HCT116 (cell line): Measurements from ENCODE around the gene BMP2K. TPM values are rescaled to one million over a fixed set of nuclear protein-coding genes. Genes with fewer than 3 reads are reported as not detected.

Source experiments
- ATAC-seq: fragments of 200-7000 bp; cut with Tn5 transposase; 2 replicates; pipeline ENCODE4 v1.9.1; 2020; ENCODE audit warnings: mild to moderate bottlenecking, moderate library complexity
- BruUV-seq: library from RNA; stranded (reverse); fragments of 400-500 nt; replicated peaks from 2 replicates; lab custom pipeline; 2021; lab: Mats Ljungman, UMichigan
- CTCF ChIA-PET: fragments of 300-600 bp; sonication (Branson Sonifier 250); formaldehyde crosslinking; loops from one replicate; lab custom pipeline; 2021; ENCODE audit warnings: antibody characterized with exemption; lab: Charles Lee
- POLR2A ChIA-PET: fragments of 300-600, 350-600 bp; sonication (Branson Sonifier 250); formaldehyde crosslinking; loops from one replicate; lab custom pipeline; 2021; ENCODE audit warnings: antibody characterized with exemption; lab: Charles Lee
- RAD21 ChIA-PET, 2 experiments: fragments of 300-600 bp; sonication (Branson Sonifier 250); formaldehyde crosslinking; loops; one replicate each; lab custom pipeline; 2023; ENCODE audit warnings: low total read pairs in 2 of 2; ENCODE audit not compliant: uncharacterized antibody in 2 of 2, unreplicated experiment in 2 of 2, low non-redundant PET in 1 of 2; lab: Charles Lee
- DNase-seq: peaks from one replicate; pipeline ENCODE4 v3.0.0-alpha.2; 2010; ENCODE audit warnings: low read depth, low spot score
- H2AFZ ChIP-seq: fragments of 200-600 bp; shearing (Covaris generic), sonication (generic); 2 replicates; pipeline ENCODE4 v1.6.1; 2017; ENCODE audit warnings: low read depth, mixed run types, mixed read lengths, antibody characterized with exemption, low read length; ENCODE audit not compliant: poor library complexity, severe bottlenecking
- H3K27ac ChIP-seq: 2 replicates; pipeline ENCODE4 v1.5.1; 2012; ENCODE audit warnings: low read depth, low read length
- H3K27me3 ChIP-seq: fragments of 200-600 bp; sonication (generic); 2 replicates; pipeline ENCODE4 v1.6.1; 2016; ENCODE audit warnings: mixed run types, low read length, mixed read lengths; ENCODE audit not compliant: insufficient read depth
- H3K36me3 ChIP-seq, 2 experiments: fragments of 200-500 bp in 1 of 2; fragments of 200-600 bp in 1 of 2; sonication (Bioruptor generic) in 1 of 2; sonication (generic) in 1 of 2; 2 replicates each; pipeline versions ENCODE4 v1.5.1 to v1.6.1; 2014 to 2016; ENCODE audit warnings: low read length in 2 of 2, inconsistent platforms in 1 of 2, mixed read lengths in 1 of 2, mixed run types in 1 of 2; ENCODE audit not compliant: insufficient read depth in 2 of 2, control insufficient read depth in 1 of 2
- H3K4me1 ChIP-seq, 2 experiments: fragments of 200-600 bp in 1 of 2; sonication (generic) in 1 of 2; 2 replicates each; pipeline versions ENCODE4 v1.5.1 to v1.6.1; 2012 to 2017; ENCODE audit warnings: low read length in 2 of 2, inconsistent platforms in 1 of 2, mild to moderate bottlenecking in 1 of 2, mixed read lengths in 1 of 2, mixed run types in 1 of 2, moderate library complexity in 1 of 2; ENCODE audit not compliant: insufficient read depth in 2 of 2, control insufficient read depth in 1 of 2
- H3K4me2 ChIP-seq: fragments of 200-600 bp; sonication (generic); 2 replicates; pipeline ENCODE4 v1.6.1; 2017; ENCODE audit warnings: mixed run types, low read length, mixed read lengths
- H3K4me3 ChIP-seq, 2 experiments: fragments of 200-600 bp in 1 of 2; sonication (generic) in 1 of 2; replicated peaks in 1 of 2; 2 replicates each; pipeline ENCODE4 v1.5.1; 2011 to 2016; ENCODE audit warnings: low read length in 2 of 2, control low read depth in 1 of 2, low read depth in 1 of 2, mild to moderate bottlenecking in 1 of 2, mixed read lengths in 1 of 2, mixed run types in 1 of 2
- H3K79me2 ChIP-seq: fragments of 200-600 bp; sonication (generic); 2 replicates; pipeline ENCODE4 v1.6.1; 2017; ENCODE audit warnings: mild to moderate bottlenecking, mixed run types, low read length, moderate library complexity, mixed read lengths; ENCODE audit not compliant: insufficient read depth
- H3K9ac ChIP-seq: fragments of 200-600 bp; sonication (generic); 2 replicates; pipeline ENCODE4 v1.6.1; 2016; ENCODE audit warnings: low read length, mixed read lengths
- H3K9me2 ChIP-seq: fragments of 200-600 bp; sonication (generic), shearing (Covaris generic); 2 replicates; pipeline ENCODE4 v1.6.1; 2017; ENCODE audit warnings: mixed run types, mild to moderate bottlenecking, moderate library complexity; ENCODE audit not compliant: insufficient read depth
- H3K9me3 ChIP-seq, 2 experiments: fragments of 200-500 bp in 1 of 2; fragments of 200-600 bp in 1 of 2; sonication (Bioruptor generic) in 1 of 2; sonication (generic) in 1 of 2; 2 replicates each; pipeline ENCODE4 v1.6.1; 2014 to 2017; ENCODE audit warnings: low read length in 2 of 2, mixed read lengths in 2 of 2, inconsistent platforms in 1 of 2, low read depth in 1 of 2, mild to moderate bottlenecking in 1 of 2, mixed run types in 1 of 2, moderate library complexity in 1 of 2; ENCODE audit not compliant: control insufficient read depth in 1 of 2, insufficient read depth in 1 of 2
- H4K20me1 ChIP-seq: fragments of 200-600 bp; sonication (generic), shearing (Covaris generic); 2 replicates; pipeline ENCODE4 v1.6.1; 2017; ENCODE audit warnings: mixed run types, mild to moderate bottlenecking, moderate library complexity; ENCODE audit not compliant: insufficient read depth
- CBX3 ChIP-seq: IDR thresholded peaks from 2 replicates; pipeline ENCODE4 v1.6.1; 2012; ENCODE audit warnings: low read depth
- CEBPB ChIP-seq: IDR thresholded peaks from 2 replicates; pipeline ENCODE4 v1.6.1; 2012; ENCODE audit warnings: low read depth
- ELF1 ChIP-seq: IDR thresholded peaks from 2 replicates; pipeline ENCODE4 v1.6.1; 2012; ENCODE audit warnings: low read depth, borderline replicate concordance
- EZH2phosphoT487 ChIP-seq: fragments of 200-600 bp; IDR thresholded peaks from 2 replicates; pipeline ENCODE4 v1.6.1; 2018; ENCODE audit warnings: antibody characterized with exemption, borderline replicate concordance
- JUND ChIP-seq: IDR thresholded peaks from 2 replicates; pipeline ENCODE4 v1.6.1; 2012
- POLR2A ChIP-seq: IDR thresholded peaks from 2 replicates; pipeline ENCODE4 v1.7.0; 2011; ENCODE audit warnings: borderline replicate concordance; ENCODE audit not compliant: insufficient read depth, insufficient read length; ENCODE audit errors: extremely low read depth
- POLR2AphosphoS5 ChIP-seq: IDR thresholded peaks from 2 replicates; pipeline ENCODE4 v1.6.1; 2011; ENCODE audit warnings: mild to moderate bottlenecking, low read depth, low read length, moderate library complexity
- RAD21 ChIP-seq: IDR thresholded peaks from 2 replicates; pipeline ENCODE4 v1.6.1; 2012; ENCODE audit warnings: low read depth, mild to moderate bottlenecking
- SIN3A ChIP-seq: IDR thresholded peaks from 2 replicates; pipeline ENCODE4 v1.6.1; 2012; ENCODE audit warnings: low read depth
- SP1 ChIP-seq: IDR thresholded peaks from 2 replicates; pipeline ENCODE4 v1.6.1; 2012; ENCODE audit warnings: low read depth
- SRF ChIP-seq: IDR thresholded peaks from 2 replicates; pipeline ENCODE4 v1.6.1; 2012; ENCODE audit warnings: low read depth
- TCF7L2 ChIP-seq: IDR thresholded peaks from 2 replicates; pipeline ENCODE4 v1.7.0; 2011; ENCODE audit warnings: borderline replicate concordance, inconsistent platforms; ENCODE audit not compliant: insufficient read depth, insufficient read length; ENCODE audit errors: extremely low read depth
- ZFX ChIP-seq: fragments of 450-650 bp; IDR thresholded peaks from 2 replicates; pipeline ENCODE4 v1.6.1; 2017
- ZNF274 ChIP-seq: fragments of 200-500 bp; sonication (Bioruptor generic); IDR thresholded peaks from 2 replicates; pipeline ENCODE4 v1.6.1; 2014; ENCODE audit warnings: mild to moderate bottlenecking, low read depth, low read length, inconsistent platforms
- intact Hi-C: fragments of 100-400 bp; cut with micrococcal nuclease; formaldehyde crosslinking; loops from 2 replicates; pipeline ENCODE4 v1.10.0; 2022
- total RNA-seq: library from RNA; stranded (reverse); gene quantifications from one replicate; pipeline ENCODE4 v1.2.1, GENCODE V29; 2021; ENCODE audit not compliant: unreplicated experiment
- TF ChIP-seq, protein P1 (sequence below): IDR thresholded peaks from 2 replicates; pipeline ENCODE4 v1.6.1; 2011; ENCODE audit warnings: mild to moderate bottlenecking, low read length, moderate library complexity; ENCODE audit not compliant: insufficient replicate concordance; ENCODE audit errors: extremely low read depth
- TF ChIP-seq, protein P2 (sequence below), 3 experiments: fragments of 200-600 bp in 1 of 3; sonication (generic) in 1 of 3; IDR thresholded peaks in 2 of 3; conservative IDR thresholded peaks in 1 of 3; 2 replicates each; pipeline ENCODE4 v1.5.1; 2012 to 2017; ENCODE audit warnings: low read depth in 2 of 3, low read length in 2 of 3, antibody characterized with exemption in 1 of 3, borderline replicate concordance in 1 of 3, control low read depth in 1 of 3, mild to moderate bottlenecking in 1 of 3, mixed read lengths in 1 of 3, mixed run types in 1 of 3, moderate library complexity in 1 of 3; ENCODE audit not compliant: insufficient read depth in 1 of 3
- TF ChIP-seq, protein P3 (sequence below): IDR thresholded peaks from 2 replicates; pipeline ENCODE4 v1.6.1; 2012; ENCODE audit warnings: low read depth
- TF ChIP-seq, protein P4 (sequence below): IDR thresholded peaks from 2 replicates; pipeline ENCODE4 v1.6.1; 2012
- TF ChIP-seq, protein P5 (sequence below): IDR thresholded peaks from 2 replicates; pipeline ENCODE4 v1.6.1; 2012

Gene BMP2K
- total RNA-seq, 1 experiment from 2014 or later: 27.7 TPM

DNA sequence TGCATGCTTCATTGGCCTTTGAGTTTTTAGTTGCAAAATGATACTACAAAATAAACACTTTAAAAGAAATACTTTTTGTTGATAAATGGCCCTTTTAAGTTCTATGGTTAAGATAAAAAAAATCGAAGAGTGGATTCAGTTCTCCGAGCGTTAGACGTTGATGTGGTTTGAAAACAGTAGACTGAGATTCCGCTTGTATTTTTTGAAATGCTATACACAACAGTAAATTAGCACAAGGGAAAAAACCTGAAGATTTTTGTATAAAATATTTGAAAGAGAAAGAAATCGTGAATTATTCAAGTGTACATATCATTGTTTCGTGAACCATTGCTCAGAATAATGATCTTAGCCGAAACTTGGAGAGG, 1.4 kb downstream of the BMP2K start (continued):
- TF ChIP-seq, protein P1, sequence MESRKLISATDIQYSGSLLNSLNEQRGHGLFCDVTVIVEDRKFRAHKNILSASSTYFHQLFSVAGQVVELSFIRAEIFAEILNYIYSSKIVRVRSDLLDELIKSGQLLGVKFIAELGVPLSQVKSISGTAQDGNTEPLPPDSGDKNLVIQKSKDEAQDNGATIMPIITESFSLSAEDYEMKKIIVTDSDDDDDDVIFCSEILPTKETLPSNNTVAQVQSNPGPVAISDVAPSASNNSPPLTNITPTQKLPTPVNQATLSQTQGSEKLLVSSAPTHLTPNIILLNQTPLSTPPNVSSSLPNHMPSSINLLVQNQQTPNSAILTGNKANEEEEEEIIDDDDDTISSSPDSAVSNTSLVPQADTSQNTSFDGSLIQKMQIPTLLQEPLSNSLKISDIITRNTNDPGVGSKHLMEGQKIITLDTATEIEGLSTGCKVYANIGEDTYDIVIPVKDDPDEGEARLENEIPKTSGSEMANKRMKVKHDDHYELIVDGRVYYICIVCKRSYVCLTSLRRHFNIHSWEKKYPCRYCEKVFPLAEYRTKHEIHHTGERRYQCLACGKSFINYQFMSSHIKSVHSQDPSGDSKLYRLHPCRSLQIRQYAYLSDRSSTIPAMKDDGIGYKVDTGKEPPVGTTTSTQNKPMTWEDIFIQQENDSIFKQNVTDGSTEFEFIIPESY: no peak
- TF ChIP-seq SP1: no peak
- TF ChIP-seq, protein P2, sequence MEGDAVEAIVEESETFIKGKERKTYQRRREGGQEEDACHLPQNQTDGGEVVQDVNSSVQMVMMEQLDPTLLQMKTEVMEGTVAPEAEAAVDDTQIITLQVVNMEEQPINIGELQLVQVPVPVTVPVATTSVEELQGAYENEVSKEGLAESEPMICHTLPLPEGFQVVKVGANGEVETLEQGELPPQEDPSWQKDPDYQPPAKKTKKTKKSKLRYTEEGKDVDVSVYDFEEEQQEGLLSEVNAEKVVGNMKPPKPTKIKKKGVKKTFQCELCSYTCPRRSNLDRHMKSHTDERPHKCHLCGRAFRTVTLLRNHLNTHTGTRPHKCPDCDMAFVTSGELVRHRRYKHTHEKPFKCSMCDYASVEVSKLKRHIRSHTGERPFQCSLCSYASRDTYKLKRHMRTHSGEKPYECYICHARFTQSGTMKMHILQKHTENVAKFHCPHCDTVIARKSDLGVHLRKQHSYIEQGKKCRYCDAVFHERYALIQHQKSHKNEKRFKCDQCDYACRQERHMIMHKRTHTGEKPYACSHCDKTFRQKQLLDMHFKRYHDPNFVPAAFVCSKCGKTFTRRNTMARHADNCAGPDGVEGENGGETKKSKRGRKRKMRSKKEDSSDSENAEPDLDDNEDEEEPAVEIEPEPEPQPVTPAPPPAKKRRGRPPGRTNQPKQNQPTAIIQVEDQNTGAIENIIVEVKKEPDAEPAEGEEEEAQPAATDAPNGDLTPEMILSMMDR (IDR thresholded peaks at IDR 0.05 in 2 of 3, conservative IDR thresholded peaks at IDR 0.05 in 1 of 3; ENCODE audit: borderline replicate concordance in 1 of 3, insufficient read depth in 1 of 3, low read depth in 2 of 3, low read length in 2 of 3): no peak

DNA sequence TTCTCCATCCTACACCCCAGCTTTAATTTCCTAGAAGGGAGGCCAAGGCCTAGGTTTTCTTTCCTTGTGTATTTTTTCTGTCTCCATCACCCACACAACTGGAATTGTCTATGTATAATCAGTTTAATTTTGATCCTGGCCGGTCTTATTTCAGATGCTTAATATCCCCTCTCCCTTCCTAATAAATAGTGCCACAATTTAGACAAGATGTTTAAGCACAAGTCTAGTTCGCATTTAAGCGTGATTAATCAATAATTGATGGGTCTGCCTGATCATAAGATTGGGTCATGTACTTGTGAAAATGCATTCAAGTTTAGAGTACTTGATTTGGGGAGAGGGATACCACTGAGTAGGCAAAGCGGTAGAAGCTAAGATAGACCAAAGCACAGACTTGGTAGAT, 2.4 kb downstream of the BMP2K start:
- H2AFZ ChIP-seq: no peak overlapping the region
- H4K20me1 ChIP-seq: 0 out of 2 replicates have a peak, but pooled peaks cover 6% of the 10 kb centered on the region
- H3K9me2 ChIP-seq: no peaks in the 10 kb centered on the region
- H3K9me3 ChIP-seq: no peaks in the 10 kb centered on the region
- no peak overlapping the region for H3K9ac ChIP-seq
- no peak for ATAC-seq
- H3K79me2 ChIP-seq: peaks cover 65% of the 10 kb centered on the region
- ChIA-PET POLR2A (interaction anchor here (0.6 kb wide), 1 partner anchor 916 kb away, joined by 3 read pairs; no protein-coding TSS in a partner anchor), RAD21 (no interaction called here), CTCF (no interaction called here)
- intact Hi-C loops: no loop called here
- no TSS peak for BruUV-seq
- no peak overlapping the region for H3K27ac ChIP-seq
- H3K4me1 ChIP-seq: peaks cover 4 to 23% of the 10 kb centered on the region in 2 experiments; a peak in 3 of 4 replicates
- DNase-seq: no peak
- H3K4me2 ChIP-seq: no peak overlapping the region
- no peak overlapping the region for H3K4me3 ChIP-seq
- H3K36me3 ChIP-seq: no peaks in the 10 kb centered on the region
- no peaks in the 10 kb centered on the region for H3K27me3 ChIP-seq
- TF ChIP-seq CBX3 (no peak), SP1 (no peak), ZFX (no peak), SRF (no peak), CEBPB (no peak), SIN3A (no peak), ZNF274 (no peak), POLR2AphosphoS5 (no peak), JUND (no peak), TCF7L2 (no peak), RAD21 (no peak), POLR2A (no peak), ELF1 (no peak), EZH2phosphoT487 (no peak)
- TF ChIP-seq, protein P3, sequence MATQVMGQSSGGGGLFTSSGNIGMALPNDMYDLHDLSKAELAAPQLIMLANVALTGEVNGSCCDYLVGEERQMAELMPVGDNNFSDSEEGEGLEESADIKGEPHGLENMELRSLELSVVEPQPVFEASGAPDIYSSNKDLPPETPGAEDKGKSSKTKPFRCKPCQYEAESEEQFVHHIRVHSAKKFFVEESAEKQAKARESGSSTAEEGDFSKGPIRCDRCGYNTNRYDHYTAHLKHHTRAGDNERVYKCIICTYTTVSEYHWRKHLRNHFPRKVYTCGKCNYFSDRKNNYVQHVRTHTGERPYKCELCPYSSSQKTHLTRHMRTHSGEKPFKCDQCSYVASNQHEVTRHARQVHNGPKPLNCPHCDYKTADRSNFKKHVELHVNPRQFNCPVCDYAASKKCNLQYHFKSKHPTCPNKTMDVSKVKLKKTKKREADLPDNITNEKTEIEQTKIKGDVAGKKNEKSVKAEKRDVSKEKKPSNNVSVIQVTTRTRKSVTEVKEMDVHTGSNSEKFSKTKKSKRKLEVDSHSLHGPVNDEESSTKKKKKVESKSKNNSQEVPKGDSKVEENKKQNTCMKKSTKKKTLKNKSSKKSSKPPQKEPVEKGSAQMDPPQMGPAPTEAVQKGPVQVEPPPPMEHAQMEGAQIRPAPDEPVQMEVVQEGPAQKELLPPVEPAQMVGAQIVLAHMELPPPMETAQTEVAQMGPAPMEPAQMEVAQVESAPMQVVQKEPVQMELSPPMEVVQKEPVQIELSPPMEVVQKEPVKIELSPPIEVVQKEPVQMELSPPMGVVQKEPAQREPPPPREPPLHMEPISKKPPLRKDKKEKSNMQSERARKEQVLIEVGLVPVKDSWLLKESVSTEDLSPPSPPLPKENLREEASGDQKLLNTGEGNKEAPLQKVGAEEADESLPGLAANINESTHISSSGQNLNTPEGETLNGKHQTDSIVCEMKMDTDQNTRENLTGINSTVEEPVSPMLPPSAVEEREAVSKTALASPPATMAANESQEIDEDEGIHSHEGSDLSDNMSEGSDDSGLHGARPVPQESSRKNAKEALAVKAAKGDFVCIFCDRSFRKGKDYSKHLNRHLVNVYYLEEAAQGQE: no peak
- TF ChIP-seq, protein P4, sequence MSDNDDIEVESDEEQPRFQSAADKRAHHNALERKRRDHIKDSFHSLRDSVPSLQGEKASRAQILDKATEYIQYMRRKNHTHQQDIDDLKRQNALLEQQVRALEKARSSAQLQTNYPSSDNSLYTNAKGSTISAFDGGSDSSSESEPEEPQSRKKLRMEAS: no peak
- TF ChIP-seq, protein P5, sequence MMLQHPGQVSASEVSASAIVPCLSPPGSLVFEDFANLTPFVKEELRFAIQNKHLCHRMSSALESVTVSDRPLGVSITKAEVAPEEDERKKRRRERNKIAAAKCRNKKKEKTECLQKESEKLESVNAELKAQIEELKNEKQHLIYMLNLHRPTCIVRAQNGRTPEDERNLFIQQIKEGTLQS: no peak
